DOHH2 (cell line): ENCODE measurements around the gene NUP205.

Experiments used
- H3F3A ChIP-seq: fragments of 200-600 bp; sonication (generic), shearing (Covaris generic); 2 replicates; pipeline ENCODE4 v1.6.0; 2016; ENCODE audit warnings: antibody characterized with exemption, mild to moderate bottlenecking; ENCODE audit not compliant: control insufficient read depth, insufficient read depth
- H3K27ac ChIP-seq: fragments of 200-600 bp; sonication (generic); 2 replicates; pipeline ENCODE4 v1.5.1; 2014; ENCODE audit warnings: low read depth, mild to moderate bottlenecking, low read length, moderate library complexity
- H3K27me3 ChIP-seq: fragments of 200-600 bp; sonication (generic); 2 replicates; pipeline ENCODE4 v1.6.1; 2014; ENCODE audit warnings: mild to moderate bottlenecking, low read length, mixed read lengths; ENCODE audit not compliant: control insufficient read depth
- H3K36me3 ChIP-seq: fragments of 200-600 bp; sonication (generic); 2 replicates; pipeline ENCODE4 v1.6.1; 2014; ENCODE audit warnings: mild to moderate bottlenecking, low read length, moderate library complexity, mixed read lengths; ENCODE audit not compliant: control insufficient read depth
- H3K4me1 ChIP-seq: fragments of 200-600 bp; sonication (generic); 2 replicates; pipeline ENCODE4 v1.6.1; 2014; ENCODE audit warnings: mild to moderate bottlenecking, low read length, mixed read lengths; ENCODE audit not compliant: control insufficient read depth
- H3K4me2 ChIP-seq: fragments of 200-600 bp; sonication (generic); 2 replicates; pipeline ENCODE4 v1.6.0; 2014; ENCODE audit warnings: mild to moderate bottlenecking, low read length, moderate library complexity
- H3K4me3 ChIP-seq: fragments of 200-600 bp; sonication (generic); 2 replicates; pipeline ENCODE4 v1.5.1; 2014; ENCODE audit warnings: mild to moderate bottlenecking, low read length, mixed read lengths
- H3K79me2 ChIP-seq: fragments of 200-600 bp; sonication (generic); 2 replicates; pipeline ENCODE4 v1.6.1; 2014; ENCODE audit warnings: mild to moderate bottlenecking, low read length, mixed read lengths; ENCODE audit not compliant: control insufficient read depth
- H3K9me2 ChIP-seq: fragments of 200-600 bp; sonication (generic); replicated peaks from 2 replicates; pipeline ENCODE4 v1.6.1; 2014; ENCODE audit warnings: mild to moderate bottlenecking, low read length, mixed read lengths; ENCODE audit not compliant: control insufficient read depth
- H3K9me3 ChIP-seq: fragments of 200-600 bp; sonication (generic); 2 replicates; pipeline ENCODE4 v1.6.1; 2014; ENCODE audit warnings: antibody characterized with exemption, low read length, mixed read lengths; ENCODE audit not compliant: control insufficient read depth, insufficient read depth
- H4K20me1 ChIP-seq: fragments of 200-600 bp; sonication (generic); 2 replicates; pipeline ENCODE4 v1.6.0; 2014; ENCODE audit warnings: low read depth, mild to moderate bottlenecking, antibody characterized with exemption, low read length, moderate library complexity; ENCODE audit not compliant: control insufficient read depth, insufficient read depth
- CTCF ChIP-seq: fragments of 200-600 bp; sonication (generic); IDR thresholded peaks from one replicate; pipeline ENCODE4 v1.5.1; 2014; ENCODE audit warnings: antibody characterized with exemption, mild to moderate bottlenecking, low read depth, low read length; ENCODE audit not compliant: poor library complexity, severe bottlenecking
- EZH2phosphoT487 ChIP-seq: fragments of 200-600 bp; sonication (generic); IDR thresholded peaks from 2 replicates; pipeline ENCODE4 v1.6.1; 2017; ENCODE audit warnings: borderline replicate concordance, mild to moderate bottlenecking, antibody characterized with exemption, low read length, moderate library complexity, mixed read lengths

The NUP205 gene

GRCh38 chr7:135673360-135673706 is 115.6 kb downstream of the NUP205 start:
- Histone ChIP-seq H3K36me3 (peaks cover 40% of the 10 kb centered on the region), H3K4me1 (no peaks in the 10 kb centered on the region), H3K79me2 (peaks cover 43% of the 10 kb centered on the region)

GRCh38 chr7:135678612-135679575 is 121.2 kb downstream of the NUP205 start:
- Histone ChIP-seq H3K9me3 (no peaks in the 10 kb centered on the region), H4K20me1 (no peaks in the 10 kb centered on the region), H3K4me1 (no peaks in the 10 kb centered on the region), H3K36me3 (peaks cover 23% of the 10 kb centered on the region), H3K27ac (no peak overlapping the region), H3F3A (no peaks in the 10 kb centered on the region; the same call in 1 of the 2 replicates), H3K4me3 (no peak overlapping the region), H3K4me2 (no peak overlapping the region), H3K79me2 (no peaks in the 10 kb centered on the region), H3K27me3 (no peaks in the 10 kb centered on the region), H3K9me2 (no peaks in the 10 kb centered on the region)
- no peak for TF ChIP-seq EZH2phosphoT487
- TF ChIP-seq CTCF, result no peak

More at GRCh38 chr7:135673360-135673706, 115.6 kb downstream of the NUP205 start:
- Histone ChIP-seq H3K9me3 (peaks cover 2% of the 10 kb centered on the region; the same call in 1 of the 2 replicates), H3K4me2 (no peak overlapping the region), H3K27me3 (no peaks in the 10 kb centered on the region), H3K9me2 (no peaks in the 10 kb centered on the region), H4K20me1 (peaks cover 4% of the 10 kb centered on the region; the same call in 1 of the 2 replicates), H3K4me3 (no peak overlapping the region), H3F3A (no peaks in the 10 kb centered on the region; the same call in 1 of the 2 replicates), H3K27ac (no peak overlapping the region)
- no peak for TF ChIP-seq CTCF
- TF ChIP-seq EZH2phosphoT487, result no peak

- TF ChIP-seq EZH2phosphoT487, result no peak
- TF ChIP-seq CTCF, result no peak
- Histone ChIP-seq H3K4me1 (no peaks in the 10 kb centered on the region), H3K27ac (no peak overlapping the region), H3K79me2 (no peaks in the 10 kb centered on the region), H3K27me3 (no peaks in the 10 kb centered on the region), H3K9me3 (no peaks in the 10 kb centered on the region), H4K20me1 (no peaks in the 10 kb centered on the region), H3K36me3 (peaks cover under 1% of the 10 kb centered on the region; the same call in 1 of the 2 replicates), H3K9me2 (no peaks in the 10 kb centered on the region), H3K4me3 (no peak overlapping the region), H3F3A (no peaks in the 10 kb centered on the region), H3K4me2 (no peak overlapping the region)
Measured at GRCh38 chr7:135681762-135682161, 124.0 kb downstream of the NUP205 start.
